NT2/D1 (cell line): ENCODE data around the gene KLHL12.

Experiments used
- SUZ12 ChIP-seq: IDR thresholded peaks from 2 replicates; pipeline ENCODE4 v1.6.1; 2011; ENCODE audit not compliant: insufficient read length, insufficient read depth; ENCODE audit errors: extremely low read depth
- YY1 ChIP-seq: IDR thresholded peaks from 2 replicates; pipeline ENCODE4 v1.6.1; 2011; ENCODE audit not compliant: insufficient read length, insufficient read depth
- ZNF274 ChIP-seq: IDR thresholded peaks from 2 replicates; pipeline ENCODE4 v1.6.1; 2011; ENCODE audit warnings: mild to moderate bottlenecking, low read depth, low read length

GRCh38 chr1:202934755-202935154 is 7.7 kb upstream of the KLHL12 start:
- no peak for TF ChIP-seq SUZ12
- TF ChIP-seq YY1: no peak
- no peak for TF ChIP-seq ZNF274
